Left lung (tissue), 10 donors: ENCODE data around the gene PPP1R12C. TPM values are rescaled to one million over a fixed set of nuclear protein-coding genes. Genes with fewer than 3 reads are reported as not detected.
A peak's percentile ranks its signal among the peaks of the same experiment; 100 is the strongest.

Experiments used
- ATAC-seq: fragments of 200-7000 bp; cut with Tn5 transposase; one replicate; pipeline ENCODE4 v1.9.1; 2020; ENCODE audit warnings: moderate library complexity
- DNase-seq, 4 donors: peaks; one replicate each; pipeline ENCODE4 v3.0.0-alpha.2; 2013 to 2020
- H3K27ac ChIP-seq, 2 donors: fragments of 200-600 bp; sonication (generic) in 1 of 2; one replicate each; pipeline versions ENCODE4 v1.5.0 to v1.8.0; 2020 to 2021
- H3K27me3 ChIP-seq, 2 donors: fragments of 200-600 bp; sonication (generic) in 1 of 2; one replicate each; pipeline versions ENCODE4 v1.5.0 to v1.8.0; 2020 to 2021
- H3K36me3 ChIP-seq, 2 donors: fragments of 200-600 bp; sonication (generic) in 1 of 2; one replicate each; pipeline versions ENCODE4 v1.5.0 to v1.8.0; 2020 to 2021
- H3K4me1 ChIP-seq, 2 donors: fragments of 200-600 bp; one replicate each; pipeline ENCODE4 v1.8.0; 2021
- H3K4me3 ChIP-seq, 2 donors: fragments of 200-600 bp; sonication (generic) in 1 of 2; one replicate each; pipeline versions ENCODE4 v1.5.0 to v1.8.0; 2020 to 2021; ENCODE audit warnings: mild to moderate bottlenecking in 1 of 2
- H3K9me3 ChIP-seq, 2 donors: fragments of 200-600 bp; sonication (generic) in 1 of 2; one replicate each; pipeline versions ENCODE4 v1.5.0 to v1.8.0; 2020 to 2021
- CTCF ChIP-seq, 2 donors: fragments of 200-600 bp; sonication (generic) in 1 of 2; IDR thresholded peaks; one replicate each; pipeline versions ENCODE4 v1.5.0 to v1.8.0; 2021; ENCODE audit warnings: antibody characterized with exemption in 2 of 2
- intact Hi-C, 2 donors: fragments of 100-400 bp; cut with DNase I; formaldehyde crosslinking; loops; one replicate each; pipeline versions ENCODE4 v1.11.2 to v1.14.2; 2022
- polyA plus RNA-seq, 6 donors: library from polyadenylated mRNA; unstranded; fragments of 120-200 nt; gene quantifications; one replicate each; pipeline ENCODE4 v1.2.1, GENCODE V29; 2013; ENCODE audit not compliant: insufficient read length in 6 of 6
- total RNA-seq, 2 donors: library from RNA; stranded (reverse); fragmentation: NEBNext Ultra II Directional; extraction: Animal tissue kit (Norgen Biotek cat#: 25700); gene quantifications; one replicate each; pipeline ENCODE4 v1.2.1, GENCODE V29; 2021
- donor health status: DM: no; HTN: yes; CAD: no.
- donor health status: DM: no; HTN: no; CAD: no.

The PPP1R12C gene
- total and polyA plus RNA-seq, 8 donors = 50.2 to 113 (median 70.2) TPM

GRCh38 chr19:55079400-55080038 lies 37.9 kb downstream of the PPP1R12C start:
- H3K4me3 ChIP-seq = no peak overlapping the region
- H3K9me3 ChIP-seq = no peaks in the 10 kb centered on the region
- DNase-seq = no peak
- no peak overlapping the region for H3K27ac ChIP-seq
- H3K36me3 ChIP-seq = no peaks in the 10 kb centered on the region
- TF ChIP-seq CTCF (IDR thresholded peaks at IDR 0.05) = no peak
- H3K4me1 ChIP-seq = peaks cover 14 to 38% of the 10 kb centered on the region in 2 donors
- no peak for ATAC-seq
- H3K27me3 ChIP-seq = peaks cover 34 to 90% of the 10 kb centered on the region in 2 donors
- intact Hi-C loops = no loop called here

GRCh38 chr19:55078996-55079395 lies 38.4 kb downstream of the PPP1R12C start:
- Histone ChIP-seq H3K4me1 (peaks cover 14 to 38% of the 10 kb centered on the region in 2 donors), H3K27me3 (peaks cover 32 to 90% of the 10 kb centered on the region in 2 donors), H3K9me3 (no peaks in the 10 kb centered on the region), H3K36me3 (no peaks in the 10 kb centered on the region), H3K4me3 (no peak overlapping the region), H3K27ac (no peak overlapping the region)
- ATAC-seq (no peak), DNase-seq (peak in 1 of 4 donors; percentile 20)
- intact Hi-C loops = no loop called here
- no peak for TF ChIP-seq CTCF (IDR thresholded peaks at IDR 0.05)

- H3K27me3 ChIP-seq = peaks cover 15 to 87% of the 10 kb centered on the region in 2 donors
- ATAC-seq (no peak), DNase-seq (no peak)
- peaks cover 14 to 34% of the 10 kb centered on the region in 2 donors for H3K4me1 ChIP-seq
- intact Hi-C loops = no loop called here
- H3K27ac ChIP-seq = no peak overlapping the region
- TF ChIP-seq CTCF (IDR thresholded peaks at IDR 0.05) = no peak
- H3K36me3 ChIP-seq = no peaks in the 10 kb centered on the region
- no peak overlapping the region for H3K4me3 ChIP-seq
- H3K9me3 ChIP-seq = no peaks in the 10 kb centered on the region
Measured at GRCh38 chr19:55077106-55077505, 40.3 kb downstream of the PPP1R12C start.

- Histone ChIP-seq H3K4me3 (peak overlapping the region in 1 of 2 donors; percentile 6), H3K36me3 (no peaks in the 10 kb centered on the region), H3K9me3 (no peaks in the 10 kb centered on the region), H3K27ac (no peak overlapping the region), H3K27me3 (peaks cover 9 to 87% of the 10 kb centered on the region in 2 donors), H3K4me1 (peaks cover 8 to 27% of the 10 kb centered on the region in 2 donors)
- intact Hi-C loops = no loop called here
- TF ChIP-seq CTCF (IDR thresholded peaks at IDR 0.05) = no peak
- DNase-seq = no peak
- ATAC-seq = no peak
Measured at GRCh38 chr19:55076321-55076720, 41.1 kb downstream of the PPP1R12C start.

- peak; percentile 89 for ATAC-seq
- Histone ChIP-seq H3K27me3 (peaks cover 7 to 87% of the 10 kb centered on the region in 2 donors), H3K4me3 (peak within 1 kb of the TSS in 1 of 2 donors; percentile 6), H3K27ac (no peak within 1 kb of the TSS), H3K36me3 (no peaks in the 10 kb centered on the region), H3K4me1 (peaks cover 4 to 19% of the 10 kb centered on the region in 2 donors), H3K9me3 (no peaks in the 10 kb centered on the region)
- peak in 3 of 4 donors; percentile 59 to 91 (median 73) for DNase-seq
- TF ChIP-seq CTCF (IDR thresholded peaks at IDR 0.05) = no peak
- intact Hi-C loops = no loop called here
Measured at GRCh38 chr19:55075371-55075998, 42.0 kb downstream of the PPP1R12C start, which contains the start of gene EPS8L1. TSS of gene EPS8L1 (plus strand) at chr19:55075869. CDS start at chr19:55076445, 576 bp downstream.
